ENCODE data around the gene PTPRO. TPM values are rescaled to one million over a fixed set of nuclear protein-coding genes. Genes with fewer than 3 reads are reported as not detected.

Gene PTPRO
- total RNA-seq, 8 experiments from 2014 or later = 0.25 to 33.9 (median 21.7) TPM; not detected in 1

DNA sequence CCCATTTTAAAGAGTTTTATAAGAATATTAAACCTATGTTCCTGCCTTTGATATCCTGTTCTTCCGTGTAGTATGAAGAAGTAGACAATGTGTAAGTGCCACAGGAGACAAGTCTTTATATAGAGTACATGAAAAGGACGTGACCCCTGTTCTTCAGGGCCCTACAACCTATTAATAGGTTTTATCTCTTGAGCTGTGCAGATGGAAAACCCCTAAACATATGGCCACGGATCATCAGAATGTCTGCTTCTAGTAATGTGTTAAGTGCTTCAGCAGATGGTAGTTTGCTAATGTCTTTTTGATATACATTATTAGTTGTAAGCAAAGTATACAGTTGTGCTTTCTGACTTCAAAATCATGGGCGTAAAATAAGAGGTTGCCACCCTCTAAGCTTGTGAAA, 228.5 kb downstream of the PTPRO start:
- Histone ChIP-seq H3K27ac (no peak overlapping the region), H3K4me1 (replicated peaks in 1 of 2) (no peaks in the 10 kb centered on the region), H3K4me3 (no peak overlapping the region)
- 32 to 100% (median 80%) methylated on average over 1 to 4 of the region's 4 CpGs for WGBS, 10 experiments
- ATAC-seq (replicated peaks in 6 of 8) = no peak
- in situ Hi-C loops (cut with MboI; ENCODE audit: low pct_unique_long_range_greater_than_20kb in 2 of 9, low sequenced_read_pairs in 9 of 9, unreplicated experiment in 9 of 9) = no loop called here

- in situ Hi-C loops (cut with MboI; ENCODE audit: low pct_unique_long_range_greater_than_20kb in 2 of 9, low sequenced_read_pairs in 9 of 9, unreplicated experiment in 9 of 9) = no loop called here
- Histone ChIP-seq H3K4me3 (no peak overlapping the region), H3K27ac (no peak overlapping the region), H3K4me1 (replicated peaks in 1 of 2) (no peaks in the 10 kb centered on the region)
- 67 to 100% (median 93%) methylated on average over 2 of the region's 2 CpGs; no CpG with 5 or more reads in 5 of the 10 experiments for WGBS, 10 experiments
- no peak for ATAC-seq (replicated peaks in 6 of 8)
These were observed 233.1 kb downstream of the PTPRO start for GRCh38 chr12:15555446-15555845.

- ATAC-seq (replicated peaks in 6 of 8) = no peak
- in situ Hi-C loops (cut with MboI; ENCODE audit: low pct_unique_long_range_greater_than_20kb in 2 of 9, low sequenced_read_pairs in 9 of 9, unreplicated experiment in 9 of 9) = no loop called here
- no peaks in the 10 kb centered on the region for H3K4me1 ChIP-seq (replicated peaks in 1 of 2)
- no peak overlapping the region for H3K27ac ChIP-seq
- no peak overlapping the region for H3K4me3 ChIP-seq
- 37 to 96% (median 89%) methylated on average over 2 to 5 of the region's 5 CpGs for WGBS, 10 experiments
These were observed 234.2 kb downstream of the PTPRO start for GRCh38 chr12:15556411-15557102.

DNA sequence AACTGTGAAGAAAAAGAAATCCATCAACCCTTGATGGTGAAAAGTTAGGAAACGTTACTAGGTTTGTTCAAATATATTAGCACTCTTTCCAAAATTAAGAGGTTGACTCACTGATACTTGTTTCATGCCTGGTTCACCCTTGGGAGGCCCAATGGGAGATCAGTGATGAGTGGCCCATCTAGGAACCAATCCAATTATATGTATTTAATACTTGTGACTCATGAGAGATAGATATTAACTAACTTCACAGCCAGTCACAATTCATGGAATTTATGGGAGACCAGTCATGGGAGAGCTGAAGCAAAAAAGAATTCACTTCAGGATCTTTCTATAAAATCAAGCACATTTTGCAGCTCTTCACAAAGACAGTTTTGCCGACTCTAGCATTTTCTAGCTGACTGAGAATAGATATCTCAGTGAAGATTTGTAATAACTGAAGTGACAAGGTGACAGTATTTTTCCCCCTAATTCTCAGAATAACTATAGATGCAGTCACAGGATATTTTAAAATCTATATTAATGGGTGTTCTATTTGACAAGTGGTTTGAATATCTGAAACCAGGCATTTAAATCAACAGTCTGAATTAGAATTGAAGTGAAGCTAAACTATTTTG, 236.7 kb downstream of the PTPRO start:
- 10 to 100% (median 89%) methylated on average over 1 to 2 of the region's 2 CpGs for WGBS, 10 experiments
- in situ Hi-C loops (cut with MboI; ENCODE audit: low pct_unique_long_range_greater_than_20kb in 2 of 9, low sequenced_read_pairs in 9 of 9, unreplicated experiment in 9 of 9) = no loop called here
- Histone ChIP-seq H3K4me3 (no peak overlapping the region), H3K4me1 (replicated peaks in 1 of 2) (no peaks in the 10 kb centered on the region), H3K27ac (no peak overlapping the region)
- ATAC-seq (replicated peaks in 6 of 8) = peak in 2 of 8 experiments; percentile 26 to 73

- H3K27ac ChIP-seq = no peak overlapping the region
- H3K4me1 ChIP-seq (replicated peaks in 1 of 2) = no peaks in the 10 kb centered on the region
- no peak for ATAC-seq (replicated peaks in 6 of 8)
- WGBS, 10 experiments = 60 to 100% (median 90%) methylated on average over 1 of the region's 1 CpG
- no peak overlapping the region for H3K4me3 ChIP-seq
- in situ Hi-C loops (cut with MboI; ENCODE audit: low pct_unique_long_range_greater_than_20kb in 2 of 9, low sequenced_read_pairs in 9 of 9, unreplicated experiment in 9 of 9) = no loop called here
These were observed 239.1 kb downstream of the PTPRO start for GRCh38 chr12:15561396-15561795.

GRCh38 chr12:15562263-15562662, 240.0 kb downstream of the PTPRO start:
- Histone ChIP-seq H3K4me3 (no peak overlapping the region), H3K27ac (no peak overlapping the region), H3K4me1 (replicated peaks in 1 of 2) (no peaks in the 10 kb centered on the region)
- no peak for ATAC-seq (replicated peaks in 6 of 8)
- 40 to 100% (median 93%) methylated on average over 1 to 3 of the region's 3 CpGs; no CpG with 5 or more reads in 2 of the 10 experiments for WGBS, 10 experiments
- in situ Hi-C loops (cut with MboI; ENCODE audit: low pct_unique_long_range_greater_than_20kb in 2 of 9, low sequenced_read_pairs in 9 of 9, unreplicated experiment in 9 of 9) = no loop called here

DNA sequence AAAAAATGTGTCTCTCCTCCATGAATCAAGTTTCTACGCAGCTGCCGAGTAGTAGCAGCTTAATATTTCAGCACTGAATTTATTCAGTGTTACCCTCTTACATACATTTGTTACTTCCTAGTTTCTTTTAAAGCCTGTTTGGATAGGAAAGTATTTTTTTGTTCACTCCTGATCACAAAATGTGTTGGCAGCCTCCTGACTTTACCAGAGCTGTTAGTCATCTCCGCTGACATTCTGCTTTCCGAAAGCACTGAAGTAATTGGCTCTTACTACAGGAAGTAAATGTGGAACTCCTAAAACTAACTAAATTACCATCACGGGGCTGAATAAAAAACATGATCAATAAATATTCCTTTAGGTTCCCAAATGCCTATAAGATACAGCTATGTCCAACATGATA, 241.4 kb downstream of the PTPRO start:
- Histone ChIP-seq H3K27ac (no peak overlapping the region), H3K4me1 (replicated peaks in 1 of 2) (no peaks in the 10 kb centered on the region), H3K4me3 (no peak overlapping the region)
- in situ Hi-C loops (cut with MboI; ENCODE audit: low pct_unique_long_range_greater_than_20kb in 2 of 9, low sequenced_read_pairs in 9 of 9, unreplicated experiment in 9 of 9) = no loop called here
- peak in 2 of 8 experiments; percentile 52 to 83 for ATAC-seq (replicated peaks in 6 of 8)
- 4 to 100% (median 85%) methylated on average over 1 to 5 of the region's 5 CpGs for WGBS, 10 experiments

- no peak overlapping the region for H3K27ac ChIP-seq
- 86 to 100% (median 100%) methylated on average over 1 of the region's 1 CpG; no CpG with 5 or more reads in 1 of the 10 experiments for WGBS, 10 experiments
- in situ Hi-C loops (cut with MboI; ENCODE audit: low pct_unique_long_range_greater_than_20kb in 2 of 9, low sequenced_read_pairs in 9 of 9, unreplicated experiment in 9 of 9) = no loop called here
- ATAC-seq (replicated peaks in 6 of 8) = no peak
- H3K4me1 ChIP-seq (replicated peaks in 1 of 2) = no peaks in the 10 kb centered on the region
- H3K4me3 ChIP-seq = no peak overlapping the region
These were observed 252.0 kb downstream of the PTPRO start for GRCh38 chr12:15574353-15574752.

DNA sequence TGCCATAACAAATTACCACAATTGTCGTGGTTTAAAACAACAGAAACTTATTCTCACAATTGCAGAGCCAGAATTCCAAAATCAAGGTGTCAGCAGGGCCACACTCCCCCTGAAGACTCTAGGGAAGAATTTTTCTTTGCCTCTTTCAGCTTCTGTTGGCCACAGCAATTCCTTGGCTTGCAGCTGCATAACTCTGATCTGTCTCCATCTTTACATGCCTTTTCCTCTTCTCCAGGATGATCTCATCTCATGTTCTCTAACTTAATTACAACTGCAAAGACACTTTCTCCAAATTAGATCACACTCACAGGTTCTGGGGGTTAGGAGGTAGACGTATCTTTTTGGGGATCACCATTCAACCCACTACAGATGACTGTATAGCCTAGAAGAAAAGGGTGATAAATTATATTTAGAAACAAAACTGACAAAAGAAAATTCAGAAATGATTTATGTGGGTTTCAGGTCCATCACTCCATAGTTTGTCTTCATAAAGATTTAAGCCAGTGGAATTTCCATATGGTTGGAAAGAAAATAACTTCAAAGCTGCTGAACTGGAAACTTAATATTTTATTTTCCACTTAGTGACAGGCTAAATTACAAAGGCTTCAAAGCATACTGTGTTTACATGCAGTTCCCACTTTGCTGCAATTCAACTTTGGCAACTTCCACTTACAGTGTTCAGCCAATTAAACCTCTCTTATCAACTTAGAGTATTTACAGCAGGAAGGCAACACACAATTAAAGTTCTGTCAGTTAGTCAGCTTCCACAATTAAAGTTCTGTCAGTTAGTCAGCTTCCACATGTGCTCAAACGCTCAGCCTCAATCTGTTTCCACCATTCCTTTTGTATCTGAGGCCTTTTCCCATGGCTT, 253.6 kb downstream of the PTPRO start:
- Histone ChIP-seq H3K4me1 (replicated peaks in 1 of 2) (no peaks in the 10 kb centered on the region), H3K4me3 (no peak overlapping the region), H3K27ac (no peak overlapping the region)
- in situ Hi-C loops (cut with MboI; ENCODE audit: low pct_unique_long_range_greater_than_20kb in 2 of 9, low sequenced_read_pairs in 9 of 9, unreplicated experiment in 9 of 9) = loop anchor here in 6 of 9 experiments (5.0 to 25.0 kb wide), 3 partner anchors 44 to 286 kb away; no protein-coding TSS in a partner anchor
- ATAC-seq (replicated peaks in 6 of 8) = no peak
- 0 to 100% (median 56%) methylated on average over 1 to 3 of the region's 3 CpGs; no CpG with 5 or more reads in 1 of the 10 experiments for WGBS, 10 experiments

GRCh38 chr12:15580431-15580830, 258.1 kb downstream of the PTPRO start:
- no peaks in the 10 kb centered on the region for H3K4me1 ChIP-seq (replicated peaks in 1 of 2)
- in situ Hi-C loops (cut with MboI; ENCODE audit: low pct_unique_long_range_greater_than_20kb in 2 of 9, low sequenced_read_pairs in 9 of 9, unreplicated experiment in 9 of 9) = loop anchor here in 6 of 9 experiments (10.0 to 25.0 kb wide), 3 partner anchors 257 to 282 kb away; no protein-coding TSS in a partner anchor
- H3K4me3 ChIP-seq = no peak overlapping the region
- no peak overlapping the region for H3K27ac ChIP-seq
- WGBS, 10 experiments = 20 to 100% (median 50%) methylated on average over 1 of the region's 1 CpG; no CpG with 5 or more reads in 5 of the 10 experiments
- ATAC-seq (replicated peaks in 6 of 8) = no peak

DNA sequence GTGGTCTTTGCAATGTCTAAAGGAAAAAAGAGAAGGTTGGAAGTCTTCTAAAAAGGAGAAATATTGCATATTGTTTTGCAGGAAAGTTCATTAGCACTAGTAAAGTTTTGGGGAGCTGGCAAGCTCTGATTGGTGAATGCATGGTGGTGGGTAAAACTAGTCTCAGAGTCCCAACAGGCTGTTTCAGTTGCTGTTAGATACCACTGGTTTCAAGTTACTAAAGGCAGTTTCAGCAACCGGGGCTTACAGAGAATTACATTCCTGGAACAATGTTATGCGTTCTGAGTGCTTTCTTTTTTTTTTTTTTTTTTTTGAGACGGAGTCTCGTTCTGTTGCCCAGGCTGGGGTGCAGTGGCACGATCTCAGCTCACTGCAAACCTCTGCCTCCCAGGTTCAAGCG, 258.7 kb downstream of the PTPRO start:
- 8 to 92% (median 70%) methylated on average over 2 to 5 of the region's 6 CpGs; no CpG with 5 or more reads in 2 of the 10 experiments for WGBS, 10 experiments
- ATAC-seq (replicated peaks in 6 of 8) = no peak
- no peak overlapping the region for H3K4me3 ChIP-seq
- H3K4me1 ChIP-seq (replicated peaks in 1 of 2) = no peaks in the 10 kb centered on the region
- in situ Hi-C loops (cut with MboI; ENCODE audit: low pct_unique_long_range_greater_than_20kb in 2 of 9, low sequenced_read_pairs in 9 of 9, unreplicated experiment in 9 of 9) = loop anchor here in 6 of 9 experiments (10.0 to 25.0 kb wide), 3 partner anchors 256 to 281 kb away; no protein-coding TSS in a partner anchor
- H3K27ac ChIP-seq = no peak overlapping the region

GRCh38 chr12:15583804-15584203, 261.5 kb downstream of the PTPRO start:
- 0 to 73% (median 50%) methylated on average over 1 to 7 of the region's 7 CpGs for WGBS, 10 experiments
- Histone ChIP-seq H3K4me3 (no peak overlapping the region), H3K27ac (no peak overlapping the region), H3K4me1 (replicated peaks in 1 of 2) (no peaks in the 10 kb centered on the region)
- in situ Hi-C loops (cut with MboI; ENCODE audit: low pct_unique_long_range_greater_than_20kb in 2 of 9, low sequenced_read_pairs in 9 of 9, unreplicated experiment in 9 of 9) = loop anchor here in 6 of 9 experiments (10.0 to 25.0 kb wide), 3 partner anchors 253 to 278 kb away; no protein-coding TSS in a partner anchor
- ATAC-seq (replicated peaks in 6 of 8) = no peak

Measured in motor neuron (in vitro differentiated cells).